NCI-H82 treated with DMSO at 0.1 percent for 48 hours (cell line): ENCODE measurements around the gene SETD9.

Experiments
- DNase-seq: peaks from one replicate; lab custom pipeline; 2025; ENCODE audit not compliant: unreplicated experiment; lab: John Stamatoyannopoulos, UW

Gene SETD9

DNA sequence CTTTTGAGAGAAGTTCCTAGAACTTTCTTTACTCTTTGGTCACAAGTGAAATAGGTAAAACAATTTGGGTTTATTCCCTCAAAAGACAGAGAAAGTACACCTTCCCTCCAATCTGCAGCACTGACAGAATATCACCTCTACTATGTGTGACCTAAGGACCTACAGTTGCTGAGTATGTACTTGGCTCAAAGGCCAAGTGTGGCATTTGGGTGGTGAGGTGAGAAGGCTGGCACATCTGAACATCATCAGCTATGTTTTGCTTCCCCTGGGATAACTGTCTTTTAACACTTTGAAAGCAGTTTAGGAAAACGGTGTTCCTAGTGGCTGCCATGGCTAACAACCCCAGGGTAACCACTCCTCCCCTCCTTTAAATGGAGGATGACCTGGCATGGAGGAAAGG is 24.9 kb downstream of the SETD9 start:
- DNase-seq = no peak

DNA sequence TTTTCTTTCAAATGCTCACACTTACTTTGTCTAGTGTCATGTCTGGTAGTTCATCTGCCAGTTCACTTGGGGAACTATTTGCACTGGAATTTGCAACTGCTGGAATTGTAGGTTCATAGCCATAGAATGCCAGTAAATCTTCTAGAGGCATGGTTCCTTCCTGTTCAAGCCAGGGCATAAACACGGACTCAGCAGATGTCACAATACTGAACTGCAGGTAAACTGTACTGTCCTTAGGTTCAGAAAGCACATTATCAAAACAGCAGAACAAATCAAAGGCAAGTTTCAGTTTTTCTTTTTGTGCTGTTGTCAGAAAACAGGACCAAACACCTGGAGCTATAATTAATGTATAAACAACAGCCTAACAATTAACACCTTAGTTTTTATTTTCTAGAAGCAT is 29.5 kb downstream of the SETD9 start:
- no peak for DNase-seq

DNA sequence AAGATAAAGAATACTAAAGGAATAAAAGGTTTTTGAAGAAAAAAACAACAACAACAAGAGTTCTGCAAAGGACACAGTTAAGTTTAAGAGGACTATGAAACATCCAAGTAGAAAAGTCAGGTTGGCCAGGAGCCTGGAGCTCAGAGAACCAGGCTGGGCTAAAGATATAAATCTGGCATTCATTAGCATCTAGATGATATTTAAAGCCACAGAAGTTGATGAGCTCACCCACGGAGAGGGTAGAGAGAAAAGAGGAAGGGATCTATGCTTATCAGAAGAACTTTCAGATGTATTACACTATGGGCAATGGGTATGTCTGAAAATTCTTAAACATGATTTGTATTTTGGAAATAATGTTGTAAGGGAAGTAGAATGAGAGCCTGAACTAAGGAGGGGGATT is 32.6 kb downstream of the SETD9 start:
- no peak for DNase-seq

DNA sequence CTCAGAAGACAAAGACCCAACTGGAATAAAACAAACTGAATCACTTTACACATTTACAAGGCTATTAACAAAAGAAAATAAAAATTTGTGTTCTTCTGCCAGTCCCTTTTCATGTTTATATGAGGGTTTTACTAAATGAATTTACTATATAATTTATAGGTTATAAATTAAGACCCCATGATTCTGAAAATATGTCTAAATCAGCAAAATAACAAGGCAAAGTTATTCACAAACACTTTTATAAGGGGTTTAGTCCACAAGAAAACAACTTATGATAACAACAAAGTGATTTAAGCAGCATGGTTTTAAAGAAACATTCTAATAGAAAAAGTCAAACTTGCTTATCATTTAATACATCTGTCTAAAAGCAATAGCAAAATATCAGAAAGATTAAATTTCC is 37.7 kb downstream of the SETD9 start:
- DNase-seq = no peak

DNA sequence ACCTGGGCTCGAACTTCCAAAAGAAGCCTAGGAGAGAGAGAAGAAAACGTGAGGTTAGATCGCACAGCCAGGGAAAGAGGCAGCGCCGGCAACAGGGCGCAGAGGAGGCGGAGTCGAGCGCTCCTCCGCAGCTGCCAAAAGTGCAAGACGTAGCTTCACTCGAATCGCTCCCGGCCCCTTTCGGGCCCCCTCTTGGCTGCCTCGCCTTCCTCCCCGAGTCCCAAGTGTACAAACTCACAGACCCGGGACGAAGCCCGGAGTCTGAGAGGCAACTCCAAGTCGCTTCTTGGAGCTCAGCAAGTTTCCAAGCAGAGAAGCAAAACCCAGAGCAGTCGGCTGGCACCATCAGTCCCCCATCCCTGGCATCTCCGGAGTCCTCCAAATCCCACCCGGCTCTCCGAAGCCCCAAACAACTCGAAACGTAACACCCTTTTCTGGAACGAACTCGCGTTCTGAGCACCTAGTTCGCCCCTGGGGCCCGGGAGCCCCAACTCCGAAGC is 41.3 kb downstream of the SETD9 start:
- no peak for DNase-seq

DNA sequence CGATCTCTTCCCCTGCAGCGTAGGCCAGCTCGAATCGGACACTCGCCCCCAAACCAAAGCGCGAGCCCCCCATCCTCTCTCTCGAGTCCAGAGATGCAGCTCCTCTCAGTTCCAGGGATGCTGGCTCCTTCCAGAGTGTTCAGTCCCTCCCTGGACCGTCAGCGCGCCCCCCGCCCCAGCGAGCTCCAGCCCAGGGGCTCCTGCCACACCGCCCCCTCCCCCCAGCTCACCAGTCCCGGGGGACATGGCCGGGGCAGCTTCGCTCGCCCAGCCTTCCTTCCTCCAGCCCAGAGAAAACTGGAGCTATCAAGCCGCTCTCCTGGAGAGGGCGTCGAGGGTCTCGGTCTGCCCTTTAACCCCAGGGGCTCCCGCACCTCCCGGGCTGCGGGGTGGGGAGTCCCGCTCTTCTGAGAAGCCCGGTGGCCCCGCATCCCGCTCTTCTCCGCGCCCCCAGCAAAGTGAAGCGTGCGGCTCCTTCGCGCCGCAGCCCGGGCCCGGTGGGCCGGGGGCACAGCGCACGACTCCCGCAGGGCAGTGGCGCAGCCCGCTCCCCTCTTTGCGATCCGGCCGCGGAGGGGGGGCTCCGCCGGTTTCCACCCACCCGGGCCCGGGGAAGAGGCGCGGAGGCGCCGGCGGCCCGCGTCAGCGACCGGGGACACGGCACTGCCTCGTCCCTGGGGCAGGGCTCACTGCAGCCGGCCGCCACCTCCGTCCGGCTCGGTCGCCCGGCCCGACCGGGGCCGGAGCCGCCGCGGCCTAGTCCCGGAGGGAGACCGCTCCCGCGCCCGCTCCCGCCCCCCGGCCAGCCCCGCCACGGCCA is 41.9 kb downstream of the SETD9 start:
- DNase-seq = no peak

DNA sequence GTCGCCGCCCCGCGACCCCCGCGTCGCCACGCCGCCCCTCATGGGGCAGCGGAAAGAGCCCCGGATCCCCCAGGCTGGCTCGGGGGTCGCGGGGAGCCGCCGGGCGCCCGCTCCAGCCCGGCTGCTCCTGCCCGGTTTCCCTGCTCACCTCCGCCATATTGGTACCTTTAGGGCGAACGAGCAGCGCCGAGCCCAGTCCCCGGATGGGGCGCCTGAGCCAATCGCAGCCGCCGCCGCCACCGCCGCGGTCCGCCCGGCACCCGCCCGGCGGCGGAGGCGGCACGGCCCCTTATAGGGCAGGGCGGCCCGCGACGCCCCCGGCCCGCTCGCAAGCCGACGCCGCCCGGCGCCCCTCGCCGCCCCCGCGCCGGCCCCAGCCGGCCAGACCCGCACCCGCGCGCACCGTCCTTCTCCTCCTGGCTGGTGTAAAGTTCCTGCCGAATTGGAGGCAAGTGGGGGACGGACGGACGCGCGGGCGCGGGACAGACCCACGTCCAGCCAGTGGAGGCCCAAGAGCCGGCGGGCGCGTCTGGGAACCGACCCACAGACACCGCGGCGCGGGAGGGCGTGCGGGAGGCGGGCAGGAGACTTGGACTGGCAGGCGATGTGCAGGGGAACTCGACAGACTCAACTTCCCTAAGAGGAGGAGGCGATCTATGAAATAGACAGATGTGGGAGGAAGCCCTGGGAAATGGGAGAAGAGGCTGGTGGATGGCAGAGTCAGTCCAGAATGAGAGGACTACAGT is 42.7 kb downstream of the SETD9 start, which contains the start of gene MIER3:
Gene MIER3 (minus strand): TSS at position 178 of the 746 bp plus-strand sequence. CDS start 21 bp downstream, at position 157.
- no peak for DNase-seq

DNA sequence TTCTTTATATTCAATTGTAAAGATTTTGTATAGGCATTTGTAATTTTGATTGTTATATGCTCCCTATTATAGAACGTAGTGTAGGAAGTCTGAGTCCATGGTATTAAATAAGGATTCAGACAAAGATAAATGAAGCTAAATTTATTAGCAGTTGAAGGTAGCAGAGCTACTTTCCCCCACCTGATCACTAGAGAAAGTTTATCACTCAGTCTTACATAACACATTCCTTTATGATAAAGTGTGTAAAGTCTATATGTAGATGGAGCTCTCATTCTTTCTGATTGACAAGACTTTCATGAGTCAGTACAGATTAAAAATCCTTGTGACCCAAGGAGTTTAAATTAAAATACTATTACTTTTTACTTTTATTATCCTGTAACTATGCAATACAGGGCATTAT is 44.9 kb downstream of the SETD9 start:
- DNase-seq = no peak

DNA sequence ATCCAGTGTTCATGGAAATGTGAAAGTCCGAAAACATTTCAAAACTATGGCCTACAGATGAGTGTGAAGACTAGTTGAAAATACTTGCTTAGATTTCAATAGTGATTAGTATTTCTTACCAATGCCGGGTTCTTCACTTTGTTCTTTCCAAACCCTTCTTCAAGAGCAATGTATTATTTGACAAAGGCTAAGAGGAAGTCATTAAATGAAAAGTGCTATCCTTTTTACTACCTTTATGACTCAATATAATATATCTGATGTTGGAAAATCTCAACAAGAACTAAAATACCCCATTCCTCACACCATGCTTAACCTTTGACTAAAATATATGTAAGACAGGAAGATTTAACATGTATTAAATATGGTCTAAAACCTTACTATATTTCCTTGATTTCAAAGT is 49.2 kb downstream of the SETD9 start:
- DNase-seq = no peak

DNA sequence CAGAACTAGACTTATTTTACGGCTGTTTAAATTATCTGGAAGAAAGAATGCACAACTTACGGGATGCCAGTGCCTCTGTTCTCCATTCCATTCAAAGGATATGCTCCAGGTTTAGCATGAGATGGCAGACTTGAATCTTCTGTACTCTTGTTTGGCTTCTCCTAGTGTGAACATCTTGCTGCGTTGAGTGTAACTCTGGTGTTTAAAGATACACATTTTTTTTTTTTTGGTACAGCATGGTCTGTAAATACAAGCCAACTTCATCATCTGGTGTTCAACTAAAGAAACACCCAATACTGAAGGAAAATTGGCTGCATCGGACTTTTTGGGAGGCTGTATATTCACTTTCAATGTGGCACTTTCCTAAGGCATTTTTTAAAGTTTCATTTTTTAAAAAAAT is 49.9 kb downstream of the SETD9 start:
- no peak for DNase-seq

DNA sequence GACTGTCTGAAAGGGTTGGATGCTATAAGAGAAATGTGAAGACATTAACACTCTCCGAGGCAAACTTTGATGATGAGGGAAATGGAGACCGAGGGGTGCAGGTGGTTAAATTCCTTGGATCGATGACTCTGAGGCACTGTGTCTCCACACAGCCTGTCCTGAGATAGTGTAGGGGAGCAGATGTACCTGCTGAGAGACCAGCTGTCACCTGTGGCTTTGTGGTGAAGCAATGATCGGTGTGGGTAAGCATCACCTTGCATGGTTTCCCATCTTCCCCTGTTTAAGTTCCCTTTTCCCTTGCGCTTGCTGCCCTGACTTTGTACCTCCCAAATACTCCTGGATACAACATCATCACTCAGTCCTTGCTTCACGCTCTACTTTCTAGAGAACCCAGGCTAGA is 52.4 kb downstream of the SETD9 start:
- no peak for DNase-seq

DNA sequence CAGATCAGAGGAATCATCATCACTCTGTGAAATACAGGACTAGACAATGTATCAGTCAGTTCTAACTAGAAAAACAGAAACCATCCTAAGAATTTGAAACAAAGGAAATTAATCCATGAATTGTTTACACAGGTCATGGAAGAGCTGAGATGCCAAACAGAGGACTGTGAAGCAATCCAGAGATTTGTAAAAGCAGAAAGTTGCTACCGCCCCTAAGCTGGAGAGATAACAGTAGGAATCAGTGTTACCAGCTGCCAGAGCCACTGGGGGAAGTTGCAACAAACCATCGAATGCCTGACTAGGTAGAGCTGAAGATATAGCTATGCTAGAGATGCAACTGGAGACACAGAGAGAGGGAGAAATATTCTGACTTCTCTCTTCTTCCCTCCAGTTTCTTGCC is 52.9 kb downstream of the SETD9 start:
- DNase-seq = no peak

DNA sequence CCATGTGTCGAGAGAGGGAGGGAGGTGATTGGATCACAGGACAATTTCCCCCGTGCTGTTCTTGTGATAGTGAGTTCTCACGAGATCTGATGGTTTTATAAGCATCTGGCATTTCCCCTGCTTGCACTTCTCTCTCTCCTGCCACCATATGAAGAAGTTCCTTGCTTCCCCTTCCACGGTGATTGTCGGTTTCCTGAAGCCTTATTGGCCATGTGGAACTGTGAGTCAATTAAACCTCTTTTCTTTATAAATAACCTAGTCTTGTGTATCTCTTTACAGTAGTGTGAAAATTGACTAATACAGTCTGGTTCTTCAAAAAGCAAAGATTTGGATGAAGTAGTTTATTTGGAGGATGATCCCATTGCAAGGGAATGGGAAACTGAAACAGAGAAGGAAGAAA is 53.9 kb downstream of the SETD9 start:
- no peak for DNase-seq

DNA sequence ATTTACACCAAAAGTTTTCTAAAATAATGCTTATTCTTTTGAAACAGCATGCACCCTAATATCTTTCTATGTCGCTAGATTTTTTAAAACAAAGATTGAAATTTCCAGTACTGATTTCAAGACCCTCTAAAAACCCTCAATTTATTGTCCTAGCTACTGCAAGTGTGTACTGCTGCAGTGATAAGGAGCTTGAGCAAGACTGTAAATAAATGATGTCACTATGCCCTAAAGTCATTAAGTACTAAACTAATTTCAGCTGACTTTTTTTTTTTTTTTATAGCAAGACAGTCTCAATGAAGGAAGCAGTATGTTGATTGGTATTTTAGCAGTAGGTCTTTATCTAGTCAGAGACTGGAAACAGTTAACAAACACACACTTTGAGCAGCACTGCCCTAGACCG is 54.8 kb downstream of the SETD9 start:
- no peak for DNase-seq
